ENCODE results near the gene MYO5C. TPM values are rescaled to one million over a fixed set of nuclear protein-coding genes. Genes with fewer than 3 reads are reported as not detected.

MYO5C gene
- total RNA-seq, 1 donor from 2014 or later, result 19.7 TPM

DNA sequence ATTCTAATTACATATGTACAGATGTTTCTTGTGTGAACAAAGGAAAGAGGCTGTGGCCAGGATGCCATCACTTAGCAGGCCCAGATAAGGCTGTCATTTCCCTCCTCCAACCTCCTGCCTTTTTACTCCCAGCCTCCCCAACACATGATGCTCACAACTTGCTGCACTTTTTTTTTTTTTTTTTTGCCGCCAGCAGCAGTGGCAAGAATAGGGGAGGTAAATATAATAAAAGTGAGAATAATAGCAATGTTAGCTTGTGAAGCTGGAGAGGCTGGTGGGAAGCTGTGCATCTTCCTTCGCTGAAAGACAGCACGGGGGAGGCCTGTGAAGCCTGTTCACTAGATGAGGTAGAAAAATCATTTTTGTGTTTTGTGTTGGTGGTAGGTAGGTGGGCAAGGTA is 42.5 kb upstream of the MYO5C start:
- Histone ChIP-seq H3K4me3 (ENCODE audit: low read depth, low read length) (no peak overlapping the region), H3K36me3 (ENCODE audit: control insufficient read depth, insufficient read depth, low read length) (no peaks in the 10 kb centered on the region), H3K27me3 (ENCODE audit: control insufficient read depth, insufficient read depth, low read length) (no peaks in the 10 kb centered on the region)
- FAIRE-seq, result no peak
- no peak for DNase-seq (ENCODE audit: low read depth)
- no peak for TF ChIP-seq CTCF (IDR thresholded peaks at IDR 0.05; ENCODE audit: insufficient read depth, low read length, severe bottlenecking)

GRCh38 chr15:52337198-52337853 is 41.7 kb upstream of the MYO5C start:
- Histone ChIP-seq H3K27me3 (ENCODE audit: control insufficient read depth, insufficient read depth, low read length) (no peaks in the 10 kb centered on the region), H3K4me3 (ENCODE audit: low read depth, low read length) (no peak overlapping the region), H3K36me3 (ENCODE audit: control insufficient read depth, insufficient read depth, low read length) (no peaks in the 10 kb centered on the region)
- FAIRE-seq, result no peak
- peak; percentile 89 for DNase-seq (ENCODE audit: low read depth)
- no peak for TF ChIP-seq CTCF (IDR thresholded peaks at IDR 0.05; ENCODE audit: insufficient read depth, low read length, severe bottlenecking)

DNA sequence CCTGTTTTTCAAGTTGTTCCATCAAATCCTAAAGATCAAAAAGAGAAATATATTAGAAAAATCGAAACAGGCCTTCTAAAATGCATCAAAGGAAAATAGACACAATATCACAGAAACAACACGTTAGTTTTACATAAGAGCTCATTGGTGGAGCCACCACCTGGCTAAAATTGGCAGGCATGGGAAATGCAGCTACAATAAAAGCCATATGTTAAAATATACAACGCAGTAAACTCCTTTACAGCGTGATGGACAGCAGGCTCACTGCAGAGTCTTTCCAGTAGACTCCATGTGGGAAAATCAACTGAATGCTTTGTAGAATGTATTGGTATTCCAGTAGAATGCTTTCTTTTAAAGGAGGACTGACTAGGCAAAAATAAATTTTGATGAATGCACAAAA is 40.9 kb upstream of the MYO5C start:
- FAIRE-seq (no peak), DNase-seq (ENCODE audit: low read depth) (no peak)
- Histone ChIP-seq H3K36me3 (ENCODE audit: control insufficient read depth, insufficient read depth, low read length) (no peaks in the 10 kb centered on the region), H3K4me3 (ENCODE audit: low read depth, low read length) (no peak overlapping the region), H3K27me3 (ENCODE audit: control insufficient read depth, insufficient read depth, low read length) (no peaks in the 10 kb centered on the region)
- no peak for TF ChIP-seq CTCF (IDR thresholded peaks at IDR 0.05; ENCODE audit: insufficient read depth, low read length, severe bottlenecking)

DNA sequence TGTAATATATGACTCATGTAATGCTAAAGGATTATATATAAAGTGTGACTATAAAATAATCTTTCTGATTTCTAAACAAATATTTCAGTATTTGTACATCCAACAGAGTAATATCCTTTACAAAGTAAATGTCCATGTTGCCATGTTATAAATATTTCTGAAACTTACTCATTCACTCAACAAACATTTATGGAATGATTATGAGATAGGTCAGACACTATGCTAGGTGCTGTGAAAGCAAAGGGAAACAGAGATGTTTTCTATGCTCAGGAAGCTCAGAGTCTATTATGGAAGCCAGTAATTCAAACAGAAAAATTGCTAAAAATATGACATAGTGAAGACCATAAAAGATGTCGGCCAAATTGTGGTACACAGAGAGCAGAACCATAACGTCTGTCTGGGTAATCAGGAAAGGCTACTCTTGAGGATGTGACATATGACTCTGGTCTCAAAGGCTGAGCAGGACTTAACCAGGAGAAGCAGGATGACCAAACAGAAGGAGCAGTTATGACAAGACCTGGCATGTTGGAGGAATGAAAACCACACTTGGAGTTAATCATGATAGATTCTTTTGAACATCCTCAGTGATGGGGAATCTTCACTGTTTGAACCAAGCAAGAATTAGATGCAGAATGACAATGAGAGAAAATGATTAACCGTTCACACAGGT is 39.0 kb upstream of the MYO5C start:
- no peak for TF ChIP-seq CTCF (IDR thresholded peaks at IDR 0.05; ENCODE audit: insufficient read depth, low read length, severe bottlenecking)
- H3K4me3 ChIP-seq (ENCODE audit: low read depth, low read length), result no peak overlapping the region

DNA sequence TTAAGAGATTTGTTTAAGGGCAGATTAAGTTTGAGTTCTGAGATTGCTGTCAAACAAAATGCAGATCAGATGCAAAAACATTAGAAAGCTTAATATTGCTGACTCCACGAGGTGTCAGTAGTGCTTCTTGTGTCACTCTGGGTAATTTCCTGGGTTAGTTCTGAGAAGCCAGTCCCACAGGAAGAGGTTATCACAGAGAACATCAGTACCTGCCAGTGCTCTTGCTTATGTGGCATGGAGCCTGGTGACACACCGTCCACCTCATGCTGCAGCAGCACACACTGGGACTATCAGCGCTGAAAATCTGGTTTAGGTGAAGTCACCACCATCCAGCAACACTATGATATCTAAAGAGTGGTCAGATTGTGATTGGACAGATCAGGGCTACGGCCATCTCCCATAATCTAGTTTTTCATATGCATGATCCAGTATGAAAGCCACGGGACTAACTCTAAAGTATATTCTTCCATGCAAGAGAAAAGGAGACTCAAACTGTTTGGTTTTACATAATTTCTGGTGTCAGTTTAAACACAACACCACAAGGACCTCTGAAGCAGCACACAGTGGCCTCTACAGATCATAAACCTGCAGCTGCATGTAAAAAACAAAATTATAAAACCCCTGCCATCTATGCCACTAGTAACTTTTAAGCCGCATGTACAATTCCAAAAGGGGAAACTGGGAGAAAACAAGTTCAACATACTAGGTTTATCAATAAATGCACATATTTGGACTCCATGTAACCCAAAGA is 36.1 kb upstream of the MYO5C start:
- peaks cover 1% of the 10 kb centered on the region for H3K36me3 ChIP-seq (ENCODE audit: control insufficient read depth, insufficient read depth, low read length)
- TF ChIP-seq CTCF (IDR thresholded peaks at IDR 0.05; ENCODE audit: insufficient read depth, low read length, severe bottlenecking), result peak; percentile 56
- no peak for FAIRE-seq
- peak; percentile 73 for DNase-seq (ENCODE audit: low read depth)
- no peak overlapping the region for H3K4me3 ChIP-seq (ENCODE audit: low read depth, low read length)
- no peaks in the 10 kb centered on the region for H3K27me3 ChIP-seq (ENCODE audit: control insufficient read depth, insufficient read depth, low read length)

More for the DNA sequence above, 39.0 kb upstream of the MYO5C start:
- FAIRE-seq (no peak), DNase-seq (ENCODE audit: low read depth) (peak; percentile 93)
- H3K27me3 ChIP-seq (ENCODE audit: control insufficient read depth, insufficient read depth, low read length), result no peaks in the 10 kb centered on the region
- no peaks in the 10 kb centered on the region for H3K36me3 ChIP-seq (ENCODE audit: control insufficient read depth, insufficient read depth, low read length)
